Tibial nerve (tissue), 4 donors: Measurements from ENCODE around the gene ZNF497. TPM values are rescaled to one million over a fixed set of nuclear protein-coding genes. Genes with fewer than 3 reads are reported as not detected.
A peak's percentile ranks its signal among the peaks of the same experiment; 100 is the strongest.

Source experiments
- DNase-seq, 2 donors: peaks; one replicate each; pipeline ENCODE4 v3.0.0-alpha.2; 2019; ENCODE audit warnings: low spot score in 2 of 2
- H3K27ac ChIP-seq, 4 donors: fragments of 200-600 bp; sonication (generic) in 3 of 4; one replicate each; pipeline ENCODE4 v1.5.1; 2017 to 2019; ENCODE audit warnings: mild to moderate bottlenecking in 1 of 4
- H3K27me3 ChIP-seq, 2 donors: fragments of 200-600 bp; sonication (generic) in 1 of 2; one replicate each; pipeline versions ENCODE4 v1.5.1 to v1.6.0; 2017 to 2019
- H3K36me3 ChIP-seq, 3 donors: fragments of 200-600 bp; sonication (generic); one replicate each; pipeline ENCODE4 v1.5.1; 2018 to 2019
- H3K4me1 ChIP-seq, 4 donors: fragments of 200-600 bp; sonication (generic) in 3 of 4; one replicate each; pipeline ENCODE4 v1.5.1; 2017 to 2019
- H3K4me3 ChIP-seq, 4 donors: fragments of 200-600 bp; sonication (generic) in 3 of 4; one replicate each; pipeline ENCODE4 v1.5.1; 2017 to 2019; ENCODE audit warnings: mild to moderate bottlenecking in 1 of 4, moderate library complexity in 1 of 4
- H3K9me3 ChIP-seq, 4 donors: fragments of 200-600 bp; sonication (generic) in 3 of 4; one replicate each; pipeline ENCODE4 v1.5.1; 2017 to 2019
- CTCF ChIP-seq, 5 experiments: fragments of 200-600 bp in 3 of 5; fragments of 450-650 bp in 2 of 5; sonication (generic) in 3 of 5; IDR thresholded peaks; one replicate each; pipeline ENCODE4 v1.5.1; 2016 to 2019; ENCODE audit warnings: antibody characterized with exemption in 5 of 5, mild to moderate bottlenecking in 3 of 5, moderate library complexity in 2 of 5
- EP300 ChIP-seq, 2 donors: sonication (generic); formaldehyde crosslinking; IDR thresholded peaks; one replicate each; pipeline ENCODE4 v1.6.1; 2017; ENCODE audit warnings: antibody characterized with exemption in 2 of 2, mild to moderate bottlenecking in 1 of 2
- POLR2A ChIP-seq, 2 donors: fragments of 450-650 bp; IDR thresholded peaks; one replicate each; pipeline ENCODE4 v1.6.1; 2017; ENCODE audit warnings: antibody characterized with exemption in 2 of 2, mild to moderate bottlenecking in 2 of 2, moderate library complexity in 2 of 2
- WGBS, 2 donors: methylation state at CpG; one replicate each; pipeline ENCODE4 v1.1.5; 2018; 5-methylcytosine and 5-hydroxymethylcytosine counted together
- total RNA-seq, 4 donors: library from RNA; depleted of rRNA; stranded (reverse); fragments of >200 nt; gene quantifications; one replicate each; pipeline ENCODE4 v1.1.0, GENCODE V29; 2016

ZNF497 gene
- total RNA-seq, 4 donors from 2014 or later, result 2.9 to 6.5 (median 3.9) TPM

- WGBS, 2 donors, result 71 to 86% methylated on average over 3 of the region's 3 CpGs
- no peak for TF ChIP-seq CTCF (IDR thresholded peaks at IDR 0.05)
- TF ChIP-seq POLR2A (IDR thresholded peaks at IDR 0.05), result no peak
- no peak for TF ChIP-seq EP300 (IDR thresholded peaks at IDR 0.05)
- Histone ChIP-seq H3K9me3 (peaks cover 0 to 27% (median 0%) of the 10 kb centered on the region in 4 donors), H3K4me3 (no peak overlapping the region), H3K27me3 (no peaks in the 10 kb centered on the region), H3K4me1 (no peaks in the 10 kb centered on the region), H3K36me3 (peaks cover 0 to 58% (median 0%) of the 10 kb centered on the region in 3 donors), H3K27ac (no peak overlapping the region)
- no peak for DNase-seq
These were observed 26.9 kb downstream of the ZNF497 start for GRCh38 chr19:58335630-58336029.

- TF ChIP-seq EP300 (IDR thresholded peaks at IDR 0.05) (no peak), CTCF (IDR thresholded peaks at IDR 0.05) (no peak), POLR2A (IDR thresholded peaks at IDR 0.05) (no peak)
- Histone ChIP-seq H3K36me3 (peaks cover 0 to 52% (median 0%) of the 10 kb centered on the region in 3 donors), H3K4me1 (no peaks in the 10 kb centered on the region), H3K9me3 (peaks cover 0 to 22% (median 0%) of the 10 kb centered on the region in 4 donors), H3K27me3 (no peaks in the 10 kb centered on the region), H3K4me3 (no peak overlapping the region), H3K27ac (no peak overlapping the region)
- no peak for DNase-seq
- WGBS, 2 donors, result 93% methylated on average over 15 to 19 of the region's 19 CpGs
These were observed 27.8 kb downstream of the ZNF497 start for GRCh38 chr19:58334691-58335249.

- 69 to 84% methylated on average over 1 of the region's 1 CpG for WGBS, 2 donors
- no peak overlapping the region for H3K4me3 ChIP-seq
- TF ChIP-seq EP300 (IDR thresholded peaks at IDR 0.05), result no peak
- TF ChIP-seq POLR2A (IDR thresholded peaks at IDR 0.05), result no peak
- no peak for TF ChIP-seq CTCF (IDR thresholded peaks at IDR 0.05)
- no peak for DNase-seq
- peaks cover 0 to under 1% (median 0%) of the 10 kb centered on the region in 4 donors for H3K9me3 ChIP-seq
- no peaks in the 10 kb centered on the region for H3K27me3 ChIP-seq
- H3K27ac ChIP-seq, result no peak overlapping the region
- H3K36me3 ChIP-seq, result peaks cover 0 to 31% (median 0%) of the 10 kb centered on the region in 3 donors
- H3K4me1 ChIP-seq, result peaks cover 0 to 14% (median 6%) of the 10 kb centered on the region in 4 donors
These were observed 29.9 kb downstream of the ZNF497 start for GRCh38 chr19:58332697-58333096.

- Histone ChIP-seq H3K4me3 (no peak overlapping the region), H3K4me1 (peaks cover 0 to 28% (median 12%) of the 10 kb centered on the region in 4 donors), H3K36me3 (peaks cover 0 to 12% (median 0%) of the 10 kb centered on the region in 3 donors), H3K9me3 (no peaks in the 10 kb centered on the region), H3K27me3 (no peaks in the 10 kb centered on the region), H3K27ac (peak overlapping the region in 1 of 4 donors; percentile 28)
- TF ChIP-seq EP300 (IDR thresholded peaks at IDR 0.05) (no peak), POLR2A (IDR thresholded peaks at IDR 0.05) (no peak), CTCF (IDR thresholded peaks at IDR 0.05) (no peak)
- 57 to 63% methylated on average over 4 of the region's 4 CpGs for WGBS, 2 donors
- DNase-seq, result no peak
These were observed 32.1 kb downstream of the ZNF497 start for GRCh38 chr19:58330458-58330857.

GRCh38 chr19:58328999-58329398 lies 33.6 kb downstream of the ZNF497 start:
- no peak overlapping the region for H3K27ac ChIP-seq
- peaks cover 0 to 33% (median 12%) of the 10 kb centered on the region in 4 donors for H3K4me1 ChIP-seq
- no peak overlapping the region for H3K4me3 ChIP-seq
- TF ChIP-seq EP300 (IDR thresholded peaks at IDR 0.05) (no peak), POLR2A (IDR thresholded peaks at IDR 0.05) (no peak), CTCF (IDR thresholded peaks at IDR 0.05) (no peak)
- DNase-seq, result no peak
- WGBS, 2 donors, result 44 to 48% methylated on average over 10 of the region's 10 CpGs
- H3K27me3 ChIP-seq, result no peaks in the 10 kb centered on the region
- H3K9me3 ChIP-seq, result no peaks in the 10 kb centered on the region
- peaks cover 0 to 2% (median 0%) of the 10 kb centered on the region in 3 donors for H3K36me3 ChIP-seq
